CD4-positive, CD25-positive, alpha-beta regulatory T cell (primary cell): ENCODE results near the gene USP4. TPM values are rescaled to one million over a fixed set of nuclear protein-coding genes. Genes with fewer than 3 reads are reported as not detected.
"Not testable (repeated sequence)": the region's sequence is repeated elsewhere in the genome, so short reads cannot be mapped to it uniquely, and the experiment has no call there.

ENCODE experiments used
- ATAC-seq, 2 donors: fragments of 150-1000 bp; cut with Tn5 transposase; one replicate each; pipeline ENCODE4 v1.10.0; 2021; ENCODE audit warnings: low read depth in 2 of 2, moderate number of reproducible peaks in 2 of 2, moderate library complexity in 1 of 2
- DNase-seq, 3 donors: peaks; one replicate each; pipeline versions ENCODE4 v3.0.0 to v3.0.0-alpha.2; 2012 to 2022; ENCODE audit warnings: mixed read lengths in 1 of 3
- H3K27ac ChIP-seq: one replicate; pipeline ENCODE4 v1.7.0; 2013; ENCODE audit warnings: mild to moderate bottlenecking, low read length; ENCODE audit not compliant: insufficient read depth, poor library complexity, severe bottlenecking
- H3K27me3 ChIP-seq: one replicate; pipeline ENCODE4 v1.7.0; 2013; ENCODE audit warnings: low read length; ENCODE audit not compliant: control insufficient read depth, insufficient read depth
- H3K36me3 ChIP-seq: one replicate; pipeline ENCODE4 v1.7.0; 2013; ENCODE audit warnings: mild to moderate bottlenecking, low read length, moderate library complexity; ENCODE audit not compliant: control insufficient read depth, insufficient read depth
- H3K4me1 ChIP-seq: 2 replicates; pipeline ENCODE4 v1.7.0; 2013; ENCODE audit warnings: mild to moderate bottlenecking, low read length; ENCODE audit not compliant: insufficient read depth, control insufficient read depth, poor library complexity, severe bottlenecking
- H3K4me3 ChIP-seq: one replicate; pipeline ENCODE4 v1.7.0; 2013; ENCODE audit warnings: low read depth, mild to moderate bottlenecking, low read length, moderate library complexity
- H3K9me3 ChIP-seq, 2 experiments: 1 replicate in 1 of 2; 2 replicates in 1 of 2; pipeline ENCODE4 v1.7.0; 2013; ENCODE audit warnings: low read length in 2 of 2, mild to moderate bottlenecking in 1 of 2, moderate library complexity in 1 of 2; ENCODE audit not compliant: control insufficient read depth in 2 of 2
- H3K27ac Mint-ChIP-seq, 3 donors: one replicate each; pipeline ENCODE4 v1.8.0; 2020 to 2022; ENCODE audit warnings: mild to moderate bottlenecking in 3 of 3, mixed read lengths in 3 of 3, moderate library complexity in 2 of 3
- H3K27me3 Mint-ChIP-seq: one replicate; pipeline ENCODE4 v1.8.0; 2022; ENCODE audit warnings: mild to moderate bottlenecking, mixed read lengths
- H3K36me3 Mint-ChIP-seq: one replicate; pipeline ENCODE4 v1.8.0; 2020; ENCODE audit warnings: mixed read lengths
- H3K4me1 Mint-ChIP-seq, 4 donors: one replicate each; pipeline ENCODE4 v1.8.0; 2020 to 2022; ENCODE audit warnings: mixed read lengths in 4 of 4, mild to moderate bottlenecking in 1 of 4
- H3K4me3 Mint-ChIP-seq, 4 donors: one replicate each; pipeline ENCODE4 v1.8.0; 2020 to 2022; ENCODE audit warnings: mild to moderate bottlenecking in 4 of 4, mixed read lengths in 4 of 4, moderate library complexity in 3 of 4
- H3K9me3 Mint-ChIP-seq, 7 donors: one replicate each; pipeline ENCODE4 v1.8.0; 2020 to 2022; ENCODE audit warnings: mixed read lengths in 7 of 7, mild to moderate bottlenecking in 3 of 7, moderate library complexity in 2 of 7
- polyA plus RNA-seq, 4 donors: library from polyadenylated mRNA; unstranded; fragments of 300-500 nt; fragmentation: Illumina TruSeq; gene quantifications; one replicate each; pipeline ENCODE4 v1.2.3, GENCODE V29; 2021
- total RNA-seq: library from RNA; stranded (reverse); gene quantifications from one replicate; pipeline ENCODE4 v1.2.3, GENCODE V29; 2022

USP4 gene
- total and polyA plus RNA-seq, 5 donors from 2014 or later, result 58.2 to 122 (median 59.4) TPM

- H3K27ac ChIP-seq, result no peak overlapping the region
- Mint-ChIP-seq H3K9me3 (no peaks in the 10 kb centered on the region), H3K36me3 (peaks cover 34% of the 10 kb centered on the region), H3K4me1 (peaks cover 8 to 41% (median 27%) of the 10 kb centered on the region in 4 donors), H3K27me3 (no peaks in the 10 kb centered on the region), H3K4me3 (peak overlapping the region in 1 of 4 donors; percentile 60), H3K27ac (peak overlapping the region in 2 of 3 donors; percentile 58 to 71)
- DNase-seq (peak in 1 of 3 donors; percentile 24), ATAC-seq (no peak)
- H3K27me3 ChIP-seq, result no peaks in the 10 kb centered on the region
- no peaks in the 10 kb centered on the region for H3K9me3 ChIP-seq
- H3K4me3 ChIP-seq, result peak overlapping the region; percentile 32
- H3K4me1 ChIP-seq, result peaks cover 13% of the 10 kb centered on the region
- H3K36me3 ChIP-seq, result peaks cover 63% of the 10 kb centered on the region
Measured at GRCh38 chr3:49333091-49333490, 6.8 kb downstream of the USP4 start.

DNA sequence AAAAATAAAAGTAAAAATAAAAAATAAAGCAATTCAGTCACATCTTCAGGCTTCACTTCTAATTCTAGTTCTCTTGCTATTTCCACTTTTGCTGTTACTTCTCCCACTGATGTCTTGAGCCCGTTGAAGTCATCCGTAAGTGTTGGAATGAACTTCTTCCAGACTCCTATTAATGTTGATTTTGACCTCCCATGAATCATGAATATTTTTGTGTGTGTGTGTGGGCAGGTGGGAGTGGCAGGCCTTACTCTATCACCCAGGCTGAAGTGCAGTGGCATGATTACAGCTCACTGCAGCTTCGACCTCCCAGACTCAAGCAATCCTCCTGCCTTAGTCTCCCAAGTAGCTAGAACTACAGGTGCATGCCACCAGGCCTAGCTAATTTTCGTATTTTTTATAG is 10.7 kb downstream of the USP4 start:
- Histone ChIP-seq H3K4me3 (no peak overlapping the region), H3K36me3 (peaks cover 75% of the 10 kb centered on the region), H3K9me3 (no peaks in the 10 kb centered on the region), H3K4me1 (peaks cover 4% of the 10 kb centered on the region), H3K27ac (no peak overlapping the region), H3K27me3 (no peaks in the 10 kb centered on the region)
- H3K4me1 Mint-ChIP-seq, result peaks cover 0 to 29% (median 16%) of the 10 kb centered on the region in 4 donors
- DNase-seq, result no peak
- H3K9me3 Mint-ChIP-seq, result no peaks in the 10 kb centered on the region
- H3K36me3 Mint-ChIP-seq, result peaks cover 39% of the 10 kb centered on the region
- H3K4me3 Mint-ChIP-seq, result no peak overlapping the region
- ATAC-seq, result no peak
- H3K27me3 Mint-ChIP-seq, result no peaks in the 10 kb centered on the region
- H3K27ac Mint-ChIP-seq, result no peak overlapping the region

DNA sequence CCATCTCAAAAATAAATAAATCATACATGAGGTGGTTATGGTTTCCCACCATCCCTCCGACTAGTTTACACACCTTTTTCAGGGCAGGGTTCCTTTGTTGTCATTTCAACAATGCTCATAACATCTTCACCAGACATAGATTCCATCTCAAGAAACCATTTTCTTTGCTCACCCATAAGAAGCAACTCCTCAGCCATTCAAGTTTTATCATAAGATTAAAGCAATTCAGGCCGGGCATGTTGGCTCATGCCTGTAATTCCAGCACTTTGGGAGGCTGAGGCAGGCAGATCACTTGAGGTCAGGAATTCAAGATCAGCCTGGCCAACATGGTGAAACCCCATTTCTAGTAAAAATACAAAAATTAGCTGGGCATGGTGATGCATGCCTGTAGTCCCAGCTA is 11.5 kb downstream of the USP4 start:
- peaks cover 0 to 25% (median 13%) of the 10 kb centered on the region in 4 donors for H3K4me1 Mint-ChIP-seq
- peaks cover 39% of the 10 kb centered on the region for H3K36me3 Mint-ChIP-seq
- not testable (repeated sequence) for H3K27me3 ChIP-seq, H3K9me3 ChIP-seq, H3K4me1 ChIP-seq, ATAC-seq, H3K27ac ChIP-seq, DNase-seq, H3K9me3 Mint-ChIP-seq, H3K27ac Mint-ChIP-seq, H3K4me3 ChIP-seq, H3K27me3 Mint-ChIP-seq, H3K4me3 Mint-ChIP-seq
- peaks cover 76% of the 10 kb centered on the region for H3K36me3 ChIP-seq

DNA sequence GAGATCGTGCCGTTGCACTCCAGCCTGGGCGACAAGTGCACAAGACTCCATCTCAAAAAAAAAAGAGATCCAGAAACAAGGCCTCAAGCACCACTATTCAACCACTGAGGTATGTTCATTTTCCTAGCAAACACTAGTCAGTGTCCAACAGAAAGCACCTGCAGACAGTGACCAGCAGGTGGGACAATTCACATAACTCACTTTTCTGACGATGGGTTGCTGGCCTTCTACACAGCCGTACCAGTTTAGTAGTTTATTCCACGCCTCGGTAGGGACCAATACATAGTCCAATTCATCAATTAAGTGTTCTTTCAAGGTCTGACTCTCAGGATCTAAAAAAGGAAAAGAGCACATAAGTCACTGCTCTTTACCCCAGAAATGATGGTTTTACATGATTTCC is 12.4 kb downstream of the USP4 start:
- ATAC-seq (no peak), DNase-seq (no peak)
- Mint-ChIP-seq H3K36me3 (peaks cover 37% of the 10 kb centered on the region), H3K27me3 (no peaks in the 10 kb centered on the region), H3K4me1 (peaks cover 0 to 20% (median 9%) of the 10 kb centered on the region in 4 donors), H3K27ac (peak overlapping the region in 1 of 3 donors; percentile 82), H3K9me3 (no peaks in the 10 kb centered on the region), H3K4me3 (no peak overlapping the region)
- Histone ChIP-seq H3K27me3 (no peaks in the 10 kb centered on the region), H3K4me3 (no peak overlapping the region), H3K4me1 (no peaks in the 10 kb centered on the region), H3K36me3 (peaks cover 76% of the 10 kb centered on the region), H3K9me3 (no peaks in the 10 kb centered on the region), H3K27ac (no peak overlapping the region)

DNA sequence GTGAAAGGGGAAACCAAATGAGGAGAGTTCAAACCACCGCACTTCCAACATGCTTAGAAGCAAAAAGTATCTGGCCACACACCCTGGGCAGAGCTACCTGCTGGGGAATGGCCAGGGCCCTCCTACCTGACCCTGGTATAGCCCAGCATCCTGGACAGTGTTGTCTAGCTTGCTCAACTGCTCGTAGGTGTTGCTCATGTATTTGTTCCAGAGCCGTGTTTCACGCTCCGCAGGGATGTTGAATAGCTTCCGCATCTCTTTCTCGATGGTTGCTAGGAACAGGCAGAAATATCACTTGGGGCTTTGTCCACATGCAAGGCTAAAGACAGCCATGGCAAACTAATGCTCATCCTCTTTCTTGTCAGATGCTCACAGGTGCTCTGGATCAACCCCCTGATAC is 15.1 kb downstream of the USP4 start:
- H3K27me3 ChIP-seq, result no peaks in the 10 kb centered on the region
- no peaks in the 10 kb centered on the region for H3K4me1 ChIP-seq
- no peak for DNase-seq
- no peaks in the 10 kb centered on the region for H3K27me3 Mint-ChIP-seq
- no peak overlapping the region for H3K4me3 Mint-ChIP-seq
- peaks cover 53% of the 10 kb centered on the region for H3K36me3 Mint-ChIP-seq
- no peaks in the 10 kb centered on the region for H3K9me3 ChIP-seq
- no peak overlapping the region for H3K4me3 ChIP-seq
- H3K9me3 Mint-ChIP-seq, result no peaks in the 10 kb centered on the region
- ATAC-seq, result no peak
- peaks cover 84% of the 10 kb centered on the region for H3K36me3 ChIP-seq
- H3K27ac ChIP-seq, result no peak overlapping the region
- no peak overlapping the region for H3K27ac Mint-ChIP-seq
- peaks cover 0 to 26% (median 6%) of the 10 kb centered on the region in 4 donors for H3K4me1 Mint-ChIP-seq

DNA sequence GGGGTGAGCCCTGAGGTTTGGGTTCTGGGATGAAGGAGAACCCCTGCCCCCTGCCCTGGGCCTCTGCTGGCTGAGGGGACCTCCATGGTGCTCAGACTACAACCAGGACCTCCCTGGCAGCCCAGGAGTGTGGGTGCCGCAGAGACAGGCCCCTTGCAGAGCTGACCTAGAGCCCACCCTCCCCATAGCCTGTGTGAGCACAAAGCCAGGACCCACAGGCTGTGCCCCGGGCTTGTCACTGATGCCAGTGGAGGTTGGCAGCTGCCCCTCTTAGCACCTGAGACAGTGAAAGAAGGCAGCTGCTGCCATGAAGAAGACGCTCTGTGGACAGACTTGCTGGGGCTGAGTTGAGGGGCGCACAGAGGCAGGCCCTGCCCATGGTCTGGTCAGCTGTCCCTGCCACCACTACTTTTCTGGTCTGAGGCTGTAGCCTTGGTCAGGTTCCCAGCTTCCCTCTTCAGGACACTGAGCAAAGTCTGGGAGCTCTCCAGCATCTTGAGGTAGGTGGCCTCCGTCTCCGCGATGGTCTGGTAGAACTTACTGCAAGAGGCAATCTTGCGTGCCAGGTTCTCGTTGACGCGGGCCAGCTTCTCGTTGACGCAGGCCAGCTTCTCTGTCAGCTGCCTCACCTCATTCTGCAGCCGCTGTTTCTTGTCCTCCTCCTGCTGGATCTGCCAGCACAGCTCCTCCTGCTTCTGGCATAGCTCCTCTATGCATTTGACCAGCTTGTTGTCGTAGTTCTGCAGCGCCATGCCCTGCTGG is 23.0 kb downstream of the USP4 start:
- Histone ChIP-seq H3K9me3 (no peaks in the 10 kb centered on the region), H3K4me1 (no peaks in the 10 kb centered on the region), H3K36me3 (peaks cover 58% of the 10 kb centered on the region), H3K4me3 (no peak overlapping the region), H3K27me3 (no peaks in the 10 kb centered on the region), H3K27ac (no peak overlapping the region)
- DNase-seq (no peak), ATAC-seq (no peak)
- H3K9me3 Mint-ChIP-seq, result no peaks in the 10 kb centered on the region
- peak overlapping the region in 1 of 3 donors; percentile 20 for H3K27ac Mint-ChIP-seq
- no peak overlapping the region for H3K4me3 Mint-ChIP-seq
- peaks cover 0 to 10% (median 2%) of the 10 kb centered on the region in 4 donors for H3K4me1 Mint-ChIP-seq
- H3K27me3 Mint-ChIP-seq, result no peaks in the 10 kb centered on the region
- H3K36me3 Mint-ChIP-seq, result peaks cover 19% of the 10 kb centered on the region

DNA sequence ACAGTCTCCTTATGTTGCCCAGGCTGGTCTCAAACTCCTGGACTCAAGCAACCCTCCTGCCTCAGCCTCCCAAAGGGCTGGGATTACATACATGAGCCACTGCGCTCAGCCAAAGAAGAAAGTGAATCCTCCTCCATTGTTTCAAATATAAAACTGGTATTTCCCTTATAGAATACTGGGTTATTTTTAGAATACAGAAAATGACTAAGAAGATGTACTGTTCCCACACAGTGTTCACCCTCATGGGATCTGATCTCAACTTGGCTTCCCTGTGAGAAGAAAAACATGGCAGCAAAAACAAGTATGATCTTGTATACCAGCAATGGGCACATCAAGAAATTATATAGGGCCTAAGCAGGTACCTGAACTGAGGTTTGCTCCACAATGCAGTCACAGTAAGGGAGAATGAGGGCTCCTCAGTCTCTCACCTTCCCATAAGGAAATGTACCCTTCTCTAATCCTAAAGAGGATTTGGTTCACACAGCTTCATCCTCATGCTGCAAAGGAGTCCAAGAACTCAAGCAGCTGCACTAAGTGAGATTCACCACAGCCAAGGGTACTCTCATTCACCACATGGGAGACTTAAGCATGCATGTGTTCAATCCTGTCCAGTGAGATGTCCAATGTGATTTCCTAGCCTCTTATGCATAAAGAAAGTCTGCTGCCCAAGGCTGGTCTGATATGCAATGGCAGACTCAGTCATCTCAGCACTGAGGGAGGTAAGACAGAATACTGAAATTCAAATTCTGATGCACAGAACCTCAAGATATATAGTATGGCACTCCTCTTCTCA is 25.8 kb downstream of the USP4 start:
- Histone ChIP-seq H3K4me3 (no peak overlapping the region), H3K36me3 (peaks cover 58% of the 10 kb centered on the region), H3K4me1 (no peaks in the 10 kb centered on the region), H3K27me3 (no peaks in the 10 kb centered on the region), H3K27ac (no peak overlapping the region), H3K9me3 (no peaks in the 10 kb centered on the region)
- ATAC-seq, result no peak
- H3K9me3 Mint-ChIP-seq, result no peaks in the 10 kb centered on the region
- H3K27ac Mint-ChIP-seq, result no peak overlapping the region
- peaks cover 0 to 6% (median 5%) of the 10 kb centered on the region in 4 donors for H3K4me1 Mint-ChIP-seq
- H3K27me3 Mint-ChIP-seq, result no peaks in the 10 kb centered on the region
- H3K36me3 Mint-ChIP-seq, result peaks cover 20% of the 10 kb centered on the region
- DNase-seq, result no peak
- no peak overlapping the region for H3K4me3 Mint-ChIP-seq
